Panc1 (cell line): Measurements from ENCODE around the gene SIRPD. TPM values are rescaled to one million over a fixed set of nuclear protein-coding genes. Genes with fewer than 3 reads are reported as not detected.
"Not testable (repeated sequence)": the region's sequence is repeated elsewhere in the genome, so short reads cannot be mapped to it uniquely, and the experiment has no call there.

Source experiments
- ATAC-seq: fragments of 200-7000 bp; cut with Tn5 transposase; 2 replicates; pipeline ENCODE4 v1.9.1; 2020; ENCODE audit warnings: mild to moderate bottlenecking, moderate library complexity
- BruUV-seq: library from RNA; stranded (reverse); fragments of 400-500 nt; replicated peaks from 2 replicates; lab custom pipeline; 2021; lab: Mats Ljungman, UMichigan
- CTCF ChIA-PET: fragments of 300-600 bp; sonication (Branson Sonifier 250); formaldehyde crosslinking; loops from one replicate; lab custom pipeline; 2022; ENCODE audit warnings: antibody characterized with exemption; lab: Charles Lee
- POLR2A ChIA-PET: fragments of 300-600 bp; sonication (Branson Sonifier 250); formaldehyde crosslinking; loops from one replicate; lab custom pipeline; 2022; ENCODE audit warnings: antibody characterized with exemption; lab: Charles Lee
- DNase-seq: peaks from one replicate; pipeline ENCODE4 v3.0.0-alpha.2; 2010; ENCODE audit warnings: low read depth, low spot score
- H3K27ac ChIP-seq: 2 replicates; pipeline ENCODE4 v1.5.1; 2011; ENCODE audit warnings: mild to moderate bottlenecking, low read length, inconsistent platforms
- H3K27me3 ChIP-seq: fragments of 200-500 bp; sonication (Bioruptor generic); 2 replicates; pipeline ENCODE4 v1.6.0; 2014; ENCODE audit warnings: low read length, inconsistent platforms; ENCODE audit not compliant: control insufficient read depth, insufficient read depth
- H3K36me3 ChIP-seq: fragments of 200-500 bp; sonication (Bioruptor generic); 2 replicates; pipeline ENCODE4 v1.5.1; 2014; ENCODE audit warnings: inconsistent platforms, mild to moderate bottlenecking, low read length, moderate library complexity; ENCODE audit not compliant: control insufficient read depth, insufficient read depth
- H3K4me1 ChIP-seq: 2 replicates; pipeline ENCODE4 v1.5.1; 2011; ENCODE audit warnings: inconsistent platforms, mild to moderate bottlenecking, low read length, moderate library complexity; ENCODE audit not compliant: control insufficient read depth, insufficient read depth
- H3K4me3 ChIP-seq, 2 experiments: 2 replicates each; pipeline ENCODE4 v1.5.1; 2011 to 2012; ENCODE audit warnings: low read depth in 2 of 2, low read length in 2 of 2, mild to moderate bottlenecking in 2 of 2, inconsistent platforms in 1 of 2, moderate library complexity in 1 of 2
- H3K9me3 ChIP-seq: fragments of 200-500 bp; sonication (Bioruptor generic); 2 replicates; pipeline ENCODE4 v1.5.1; 2014; ENCODE audit warnings: low read depth, mild to moderate bottlenecking, inconsistent platforms, low read length, moderate library complexity; ENCODE audit not compliant: control insufficient read depth, insufficient read depth
- CTCF ChIP-seq: fragments of 450-650 bp; IDR thresholded peaks from 2 replicates; pipeline ENCODE4 v1.5.1; 2017; ENCODE audit warnings: mild to moderate bottlenecking
- POLR2AphosphoS5 ChIP-seq: IDR thresholded peaks from 2 replicates; pipeline ENCODE4 v1.6.1; 2012; ENCODE audit warnings: mild to moderate bottlenecking, low read depth, low read length, moderate library complexity
- REST ChIP-seq, 2 experiments: IDR thresholded peaks; 2 replicates each; pipeline ENCODE4 v1.6.1; 2011 to 2012; ENCODE audit warnings: low read depth in 2 of 2, control low read depth in 1 of 2, low read length in 1 of 2, mild to moderate bottlenecking in 1 of 2, moderate library complexity in 1 of 2; ENCODE audit not compliant: insufficient read depth in 1 of 2
- SIN3A ChIP-seq: IDR thresholded peaks from 2 replicates; pipeline ENCODE4 v1.6.1; 2012; ENCODE audit warnings: low read depth, mild to moderate bottlenecking, low read length, moderate library complexity, borderline replicate concordance; ENCODE audit not compliant: insufficient read depth
- TCF7L2 ChIP-seq: IDR thresholded peaks from 2 replicates; pipeline ENCODE4 v1.6.1; 2011; ENCODE audit warnings: mild to moderate bottlenecking, low read depth, low read length, inconsistent platforms
- in situ Hi-C: cut with HindIII; loops from 2 replicates; pipeline ENCODE4 v1.10.0; 2016; ENCODE audit warnings: low sequenced_read_pairs, low pct_unique_long_range_greater_than_20kb
- intact Hi-C: fragments of 100-400 bp; cut with micrococcal nuclease; formaldehyde crosslinking; loops from one replicate; pipeline ENCODE4 v1.10.0; 2022; ENCODE audit not compliant: unreplicated experiment
- total RNA-seq: library from RNA; stranded (reverse); gene quantifications from one replicate; pipeline ENCODE4 v1.2.1, GENCODE V29; 2021; ENCODE audit not compliant: unreplicated experiment

Gene SIRPD
- total RNA-seq, 1 experiment from 2014 or later = not detected

GRCh38 chr20:1500496-1500895 lies 57.0 kb downstream of the SIRPD start:
- in situ Hi-C loops = no loop called here
- H3K9me3 ChIP-seq = no peaks in the 10 kb centered on the region
- DNase-seq (no peak), ATAC-seq (no peak)
- TF ChIP-seq SIN3A (no peak), REST (IDR thresholded peaks at IDR 0.05; ENCODE audit: insufficient read depth in 1 of 2, low read depth in 2 of 2, low read length in 1 of 2) (no peak), CTCF (no peak), TCF7L2 (no peak), POLR2AphosphoS5 (no peak)
- peaks cover 20% of the 10 kb centered on the region for H3K27me3 ChIP-seq
- H3K4me3 ChIP-seq = no peak overlapping the region
- H3K27ac ChIP-seq = no peak overlapping the region
- POLR2A ChIA-PET = no interaction called here
- BruUV-seq = no TSS peak
- H3K36me3 ChIP-seq = no peaks in the 10 kb centered on the region
- H3K4me1 ChIP-seq = peaks cover 3% of the 10 kb centered on the region; the same call in 1 of the 2 replicates
- intact Hi-C loops = no loop called here
- CTCF ChIA-PET = no interaction called here

- Histone ChIP-seq H3K36me3 (no peaks in the 10 kb centered on the region), H3K9me3 (no peaks in the 10 kb centered on the region), H3K27ac (no peak overlapping the region), H3K4me3 (no peak overlapping the region), H3K4me1 (peaks cover 3% of the 10 kb centered on the region; the same call in 1 of the 2 replicates), H3K27me3 (peaks cover 21% of the 10 kb centered on the region)
- TF ChIP-seq CTCF = no peak
- no peak for TF ChIP-seq SIN3A
- no peak for TF ChIP-seq POLR2AphosphoS5
- no peak for TF ChIP-seq REST (IDR thresholded peaks at IDR 0.05; ENCODE audit: insufficient read depth in 1 of 2, low read depth in 2 of 2, low read length in 1 of 2)
- no peak for TF ChIP-seq TCF7L2
- POLR2A ChIA-PET = no interaction called here
- in situ Hi-C loops (no loop called here), intact Hi-C loops (no loop called here)
- BruUV-seq = no TSS peak
- ATAC-seq (no peak), DNase-seq (no peak)
- CTCF ChIA-PET = no interaction called here
Measured at GRCh38 chr20:1499528-1500420, 57.7 kb downstream of the SIRPD start.

- BruUV-seq, ATAC-seq, intact Hi-C loops, DNase-seq, H3K4me3 ChIP-seq, H3K9me3 ChIP-seq, H3K27ac ChIP-seq, H3K36me3 ChIP-seq, in situ Hi-C loops, POLR2A ChIA-PET, H3K4me1 ChIP-seq: not testable (repeated sequence)
- peaks cover 25% of the 10 kb centered on the region for H3K27me3 ChIP-seq
- CTCF ChIA-PET = interaction anchor here (0.5 to 0.7 kb wide), 2 partner anchors 19 to 269 kb away, joined by 4 to 6 read pairs; no protein-coding TSS in a partner anchor
Measured at GRCh38 chr20:1497371-1497770, 60.1 kb downstream of the SIRPD start.
